SU-DHL-6 (cell line): ENCODE results near the gene SUMF1.

Experiments
- H2AFZ ChIP-seq: fragments of 200-600 bp; sonication (generic); 2 replicates; pipeline ENCODE4 v1.6.1; 2014; ENCODE audit warnings: low read depth, mild to moderate bottlenecking, moderate library complexity, mixed read lengths, antibody characterized with exemption, low read length; ENCODE audit not compliant: severe bottlenecking
- H3F3A ChIP-seq: fragments of 200-600 bp; shearing (Covaris generic); 2 replicates; pipeline ENCODE4 v1.6.0; 2016; ENCODE audit warnings: antibody characterized with exemption, mild to moderate bottlenecking; ENCODE audit not compliant: insufficient read depth
- H3K27ac ChIP-seq: fragments of 200-600 bp; sonication (generic); 2 replicates; pipeline ENCODE4 v1.5.1; 2016; ENCODE audit warnings: low read depth, mild to moderate bottlenecking, low read length, moderate library complexity, mixed read lengths
- H3K27me3 ChIP-seq: fragments of 200-600 bp; sonication (generic), shearing (Covaris generic); 2 replicates; pipeline ENCODE4 v1.6.0; 2014; ENCODE audit warnings: mild to moderate bottlenecking, low read length
- H3K36me3 ChIP-seq: fragments of 200-600 bp; sonication (generic); 2 replicates; pipeline ENCODE4 v1.6.1; 2014; ENCODE audit warnings: mild to moderate bottlenecking, low read length, mixed read lengths
- H3K4me2 ChIP-seq: fragments of 300-600, 200-600 bp; shearing (Covaris generic), sonication (generic); 2 replicates; pipeline ENCODE4 v1.6.0; 2014; ENCODE audit warnings: low read length, low read depth, mild to moderate bottlenecking; ENCODE audit not compliant: poor library complexity, severe bottlenecking
- H3K4me3 ChIP-seq: fragments of 200-600 bp; sonication (generic); 2 replicates; pipeline ENCODE4 v1.5.1; 2014; ENCODE audit warnings: antibody characterized with exemption, low read length, mild to moderate bottlenecking, mixed read lengths; ENCODE audit not compliant: insufficient read depth, poor library complexity, severe bottlenecking
- H3K79me2 ChIP-seq: fragments of 200-600 bp; sonication (generic); 2 replicates; pipeline ENCODE4 v1.6.1; 2014; ENCODE audit warnings: mild to moderate bottlenecking, low read length, moderate library complexity; ENCODE audit not compliant: insufficient read depth
- H3K9ac ChIP-seq: fragments of 200-600 bp; sonication (generic); 2 replicates; pipeline ENCODE4 v1.7.0; 2014; ENCODE audit warnings: mild to moderate bottlenecking, low read length
- H3K9me2 ChIP-seq: fragments of 200-600 bp; sonication (generic); replicated peaks from 2 replicates; pipeline ENCODE4 v1.6.1; 2014; ENCODE audit warnings: low read length; ENCODE audit not compliant: insufficient read depth
- H3K9me3 ChIP-seq: fragments of 200-600 bp; sonication (generic); 2 replicates; pipeline ENCODE4 v1.6.1; 2014; ENCODE audit warnings: low read length, mixed read lengths; ENCODE audit not compliant: insufficient read depth
- H4K20me1 ChIP-seq: fragments of 200-600 bp; sonication (generic); 2 replicates; pipeline ENCODE4 v1.6.1; 2014; ENCODE audit warnings: low read depth, mild to moderate bottlenecking, antibody characterized with exemption, low read length, moderate library complexity, mixed read lengths
- CTCF ChIP-seq: fragments of 200-600 bp; sonication (generic); IDR thresholded peaks from one replicate; pipeline ENCODE4 v1.5.1; 2017; ENCODE audit warnings: antibody characterized with exemption, mild to moderate bottlenecking, low read length, moderate library complexity; ENCODE audit not compliant: insufficient read depth, poor library complexity, severe bottlenecking
- EZH2phosphoT487 ChIP-seq: fragments of 200-600 bp; sonication (generic), shearing (Covaris generic); conservative IDR thresholded peaks from 2 replicates; pipeline ENCODE4 v1.6.1; 2018; ENCODE audit warnings: mild to moderate bottlenecking, antibody characterized with exemption, low read length, moderate library complexity, mixed read lengths

Gene SUMF1

GRCh38 chr3:4467522-4467867 is 426 bp upstream of the SUMF1 start:
- Histone ChIP-seq H3K4me2 (peak overlapping the region; percentile 95), H4K20me1 (no peaks in the 10 kb centered on the region), H3K4me3 (peak overlapping the region; percentile 93), H3K9me2 (no peaks in the 10 kb centered on the region), H3F3A (no peaks in the 10 kb centered on the region), H3K27ac (no peak overlapping the region), H2AFZ (peak overlapping the region; percentile 99), H3K27me3 (no peaks in the 10 kb centered on the region), H3K36me3 (no peaks in the 10 kb centered on the region), H3K9me3 (no peaks in the 10 kb centered on the region), H3K9ac (peak overlapping the region; percentile 77), H3K79me2 (peaks cover 4% of the 10 kb centered on the region; the same call in 1 of the 2 replicates)
- TF ChIP-seq EZH2phosphoT487, result no peak
- no peak for TF ChIP-seq CTCF

DNA sequence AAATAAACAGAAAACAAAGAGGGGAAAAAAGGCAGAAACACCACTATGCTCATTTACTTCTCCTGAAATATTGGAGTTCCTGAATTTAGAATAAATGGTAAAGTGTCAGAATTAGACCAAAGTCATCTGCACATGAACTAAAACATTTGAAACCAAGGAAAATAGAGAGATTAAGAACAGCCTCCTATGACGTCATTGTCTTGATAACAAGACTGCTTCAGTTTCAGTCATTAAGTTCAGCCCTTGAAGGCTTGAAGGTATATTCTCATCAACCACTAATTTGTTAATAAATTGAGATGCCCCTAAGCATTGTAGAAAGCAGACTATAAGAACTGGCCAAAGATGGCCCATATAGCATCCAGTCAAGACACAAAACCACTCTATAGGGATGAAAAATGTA is 2.5 kb downstream of the SUMF1 start:
- Histone ChIP-seq H2AFZ (no peak overlapping the region), H3F3A (no peaks in the 10 kb centered on the region), H3K9me2 (no peaks in the 10 kb centered on the region), H4K20me1 (no peaks in the 10 kb centered on the region), H3K4me3 (no peak overlapping the region), H3K79me2 (peaks cover 4% of the 10 kb centered on the region; the same call in 1 of the 2 replicates), H3K9ac (no peak overlapping the region), H3K27me3 (no peaks in the 10 kb centered on the region), H3K36me3 (no peaks in the 10 kb centered on the region), H3K4me2 (no peak overlapping the region), H3K9me3 (no peaks in the 10 kb centered on the region), H3K27ac (no peak overlapping the region)
- TF ChIP-seq CTCF (no peak), EZH2phosphoT487 (no peak)

GRCh38 chr3:4462369-4463040 is 4.6 kb downstream of the SUMF1 start:
- H2AFZ ChIP-seq, result no peak overlapping the region
- H3K9ac ChIP-seq, result no peak overlapping the region
- H4K20me1 ChIP-seq, result no peaks in the 10 kb centered on the region
- no peaks in the 10 kb centered on the region for H3K27me3 ChIP-seq
- no peak overlapping the region for H3K4me2 ChIP-seq
- no peaks in the 10 kb centered on the region for H3K9me3 ChIP-seq
- TF ChIP-seq EZH2phosphoT487, result no peak
- no peak for TF ChIP-seq CTCF
- H3K79me2 ChIP-seq, result peaks cover 4% of the 10 kb centered on the region; the same call in 1 of the 2 replicates
- H3K27ac ChIP-seq, result no peak overlapping the region
- H3K9me2 ChIP-seq, result no peaks in the 10 kb centered on the region
- no peaks in the 10 kb centered on the region for H3F3A ChIP-seq
- no peaks in the 10 kb centered on the region for H3K36me3 ChIP-seq
- H3K4me3 ChIP-seq, result no peak overlapping the region
